Ishikawa (cell line): ENCODE measurements around the gene PRR13.

Experiments
- CEBPB ChIP-seq: IDR thresholded peaks from 2 replicates; pipeline ENCODE4 v1.6.1; 2012
- CREB1 ChIP-seq: IDR thresholded peaks from 2 replicates; pipeline ENCODE4 v1.6.1; 2012; ENCODE audit warnings: low read depth
- EP300 ChIP-seq: IDR thresholded peaks from 2 replicates; pipeline ENCODE4 v1.6.1; 2012; ENCODE audit warnings: borderline replicate concordance
- NFIC ChIP-seq: IDR thresholded peaks from 2 replicates; pipeline ENCODE4 v1.6.1; 2012
- RAD21 ChIP-seq: IDR thresholded peaks from 2 replicates; pipeline ENCODE4 v1.6.1; 2012; ENCODE audit warnings: low read depth
- TAF1 ChIP-seq: IDR thresholded peaks from 2 replicates; pipeline ENCODE4 v1.6.1; 2012; ENCODE audit warnings: low read depth, mild to moderate bottlenecking
- TCF12 ChIP-seq: IDR thresholded peaks from 2 replicates; pipeline ENCODE4 v1.6.1; 2012; ENCODE audit warnings: low read depth
- TEAD4 ChIP-seq: IDR thresholded peaks from 2 replicates; pipeline ENCODE4 v1.6.1; 2012
- TF ChIP-seq, protein P1 (sequence below): IDR thresholded peaks from 2 replicates; pipeline ENCODE4 v1.6.1; 2012; ENCODE audit warnings: low read depth, mild to moderate bottlenecking
- TF ChIP-seq, protein P2 (sequence below): IDR thresholded peaks from 2 replicates; pipeline ENCODE4 v1.6.1; 2012

DNA sequence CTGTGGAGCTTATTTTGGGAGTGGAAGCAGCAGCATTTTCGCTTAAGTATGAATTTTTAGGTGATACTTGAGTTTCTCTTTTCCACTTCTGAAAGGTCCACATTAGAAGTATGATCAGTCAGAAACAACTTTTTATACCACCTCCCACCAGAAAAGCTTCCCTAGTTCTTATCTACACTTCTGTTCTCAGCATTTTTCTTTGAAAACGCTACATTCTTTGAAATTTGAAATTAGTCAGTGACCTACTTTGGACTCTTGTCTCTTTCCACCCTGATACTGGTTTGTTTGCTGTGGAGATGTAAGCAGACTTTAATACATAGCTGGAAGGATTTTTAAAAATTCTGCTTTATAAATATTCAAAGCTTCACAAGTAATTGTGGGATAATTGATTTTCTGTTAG is 32.5 kb downstream of the PRR13 start:
- TF ChIP-seq CREB1, result no peak
- TF ChIP-seq RAD21, result no peak
- TF ChIP-seq, protein P1, sequence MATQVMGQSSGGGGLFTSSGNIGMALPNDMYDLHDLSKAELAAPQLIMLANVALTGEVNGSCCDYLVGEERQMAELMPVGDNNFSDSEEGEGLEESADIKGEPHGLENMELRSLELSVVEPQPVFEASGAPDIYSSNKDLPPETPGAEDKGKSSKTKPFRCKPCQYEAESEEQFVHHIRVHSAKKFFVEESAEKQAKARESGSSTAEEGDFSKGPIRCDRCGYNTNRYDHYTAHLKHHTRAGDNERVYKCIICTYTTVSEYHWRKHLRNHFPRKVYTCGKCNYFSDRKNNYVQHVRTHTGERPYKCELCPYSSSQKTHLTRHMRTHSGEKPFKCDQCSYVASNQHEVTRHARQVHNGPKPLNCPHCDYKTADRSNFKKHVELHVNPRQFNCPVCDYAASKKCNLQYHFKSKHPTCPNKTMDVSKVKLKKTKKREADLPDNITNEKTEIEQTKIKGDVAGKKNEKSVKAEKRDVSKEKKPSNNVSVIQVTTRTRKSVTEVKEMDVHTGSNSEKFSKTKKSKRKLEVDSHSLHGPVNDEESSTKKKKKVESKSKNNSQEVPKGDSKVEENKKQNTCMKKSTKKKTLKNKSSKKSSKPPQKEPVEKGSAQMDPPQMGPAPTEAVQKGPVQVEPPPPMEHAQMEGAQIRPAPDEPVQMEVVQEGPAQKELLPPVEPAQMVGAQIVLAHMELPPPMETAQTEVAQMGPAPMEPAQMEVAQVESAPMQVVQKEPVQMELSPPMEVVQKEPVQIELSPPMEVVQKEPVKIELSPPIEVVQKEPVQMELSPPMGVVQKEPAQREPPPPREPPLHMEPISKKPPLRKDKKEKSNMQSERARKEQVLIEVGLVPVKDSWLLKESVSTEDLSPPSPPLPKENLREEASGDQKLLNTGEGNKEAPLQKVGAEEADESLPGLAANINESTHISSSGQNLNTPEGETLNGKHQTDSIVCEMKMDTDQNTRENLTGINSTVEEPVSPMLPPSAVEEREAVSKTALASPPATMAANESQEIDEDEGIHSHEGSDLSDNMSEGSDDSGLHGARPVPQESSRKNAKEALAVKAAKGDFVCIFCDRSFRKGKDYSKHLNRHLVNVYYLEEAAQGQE, result no peak
- no peak for TF ChIP-seq TAF1
- TF ChIP-seq TCF12, result no peak
- TF ChIP-seq, protein P2, sequence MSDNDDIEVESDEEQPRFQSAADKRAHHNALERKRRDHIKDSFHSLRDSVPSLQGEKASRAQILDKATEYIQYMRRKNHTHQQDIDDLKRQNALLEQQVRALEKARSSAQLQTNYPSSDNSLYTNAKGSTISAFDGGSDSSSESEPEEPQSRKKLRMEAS, result no peak
- TF ChIP-seq EP300, result no peak
- TF ChIP-seq CEBPB, result no peak
- TF ChIP-seq TEAD4, result no peak
- no peak for TF ChIP-seq NFIC
